Left renal pelvis (tissue), 4 donors: Measurements from ENCODE around the gene ZNF500. TPM values are rescaled to one million over a fixed set of nuclear protein-coding genes. Genes with fewer than 3 reads are reported as not detected.

Source experiments
- DNase-seq, 4 donors: peaks; one replicate each; pipeline ENCODE4 v3.0.0-alpha.2; 2013; ENCODE audit warnings: low read depth in 4 of 4, low spot score in 3 of 4
- polyA plus RNA-seq, 4 donors: library from polyadenylated mRNA; unstranded; fragments of 120-200 nt; gene quantifications; one replicate each; pipeline ENCODE4 v1.2.1, GENCODE V29; 2013; ENCODE audit not compliant: insufficient read length in 4 of 4

The ZNF500 gene
- polyA plus RNA-seq, 4 donors: 12.7 to 21.5 (median 15.5) TPM

GRCh38 chr16:4775005-4775404, 8.0 kb upstream of the ZNF500 start:
- no peak for DNase-seq

DNA sequence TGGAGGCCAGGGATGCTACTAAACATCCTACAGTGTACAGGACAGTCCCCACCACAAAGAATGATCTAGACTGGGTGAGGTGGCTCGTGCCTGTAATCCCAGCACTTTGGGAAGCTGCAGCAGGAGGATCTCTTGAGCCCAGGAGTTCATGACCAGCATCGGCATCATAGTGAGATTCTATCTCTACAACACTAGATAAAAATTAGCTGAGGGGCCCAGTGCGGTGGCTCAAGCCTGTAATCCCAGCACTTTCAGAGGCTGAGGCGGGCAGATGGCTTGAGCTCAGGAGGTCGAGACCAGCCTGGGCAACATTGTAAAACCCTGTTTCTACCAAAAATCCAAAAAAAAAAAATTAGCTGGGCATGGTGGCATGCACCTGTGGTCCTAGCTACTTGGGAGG, 5.4 kb upstream of the ZNF500 start:
- no peak for DNase-seq

GRCh38 chr16:4771646-4772045, 4.7 kb upstream of the ZNF500 start:
- no peak for DNase-seq

DNA sequence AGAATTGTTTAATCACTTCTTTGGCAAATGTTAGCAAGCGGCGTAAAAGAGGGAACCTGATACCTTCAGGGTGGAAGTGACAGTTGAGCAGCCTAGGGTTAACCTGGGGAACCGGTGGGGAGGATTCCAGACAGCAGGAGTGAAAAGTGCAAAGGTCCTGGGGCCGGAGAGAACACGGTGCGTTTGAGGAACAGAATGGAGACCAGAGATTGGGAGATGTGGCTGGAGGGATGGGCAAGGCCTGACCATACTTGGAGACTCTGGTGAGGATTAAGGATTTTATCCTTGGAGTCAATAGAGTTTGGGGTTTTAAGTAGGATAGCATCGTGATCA, 2.3 kb upstream of the ZNF500 start:
- DNase-seq: no peak

- peak; percentile 84 to 94 (median 90) for DNase-seq
Measured at GRCh38 chr16:4768549-4769305, 1.8 kb upstream of the ZNF500 start.

- DNase-seq: no peak
Measured at GRCh38 chr16:4767872-4768548, 1.0 kb upstream of the ZNF500 start.

DNA sequence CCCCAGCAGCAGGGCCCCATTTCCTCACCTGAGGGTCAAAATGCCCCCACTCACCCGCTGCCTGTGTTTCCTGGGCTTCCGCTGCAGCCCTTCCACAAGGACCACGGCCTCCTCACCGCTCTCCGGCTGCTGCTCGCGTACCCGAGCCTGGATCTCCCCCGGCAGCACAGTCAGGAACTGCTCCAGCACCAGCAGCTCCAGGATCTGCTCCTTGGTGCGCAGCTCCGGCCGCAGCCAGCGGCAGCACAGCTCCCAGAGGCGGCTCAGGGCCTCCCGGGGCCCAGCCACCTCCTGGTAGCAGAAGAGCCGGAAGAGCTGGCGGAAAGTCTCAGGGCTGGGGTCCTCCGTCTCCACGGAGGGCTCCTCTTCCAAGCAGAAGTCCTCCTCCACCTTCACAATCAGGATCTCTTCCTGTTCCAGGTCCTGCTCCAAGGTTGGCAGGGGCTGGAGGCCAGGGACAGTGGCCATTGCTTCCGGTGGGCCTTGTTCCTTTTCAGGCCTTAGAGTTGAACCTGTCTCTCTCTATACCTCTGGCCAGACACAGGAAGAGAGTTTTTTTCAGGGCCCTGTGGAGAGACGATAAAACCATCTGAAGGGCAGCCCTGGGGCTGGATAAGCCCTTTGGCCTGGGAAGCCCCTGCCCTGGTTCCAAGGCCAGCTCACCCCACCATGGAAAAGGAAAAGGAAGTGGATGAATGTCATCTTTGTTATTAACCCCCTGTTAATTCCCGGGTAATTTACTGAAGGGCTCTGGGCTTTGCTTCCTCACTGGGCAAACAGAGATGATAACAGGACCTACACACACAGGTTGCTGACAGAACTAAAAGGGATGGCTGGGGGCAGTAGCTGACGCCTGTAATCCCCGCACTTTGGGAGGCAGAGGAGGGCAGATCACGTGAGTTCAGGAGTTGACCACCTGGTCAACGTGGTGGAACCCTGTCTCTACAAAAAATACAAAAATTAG, 1.2 kb downstream of the ZNF500 start:
- DNase-seq: no peak

DNA sequence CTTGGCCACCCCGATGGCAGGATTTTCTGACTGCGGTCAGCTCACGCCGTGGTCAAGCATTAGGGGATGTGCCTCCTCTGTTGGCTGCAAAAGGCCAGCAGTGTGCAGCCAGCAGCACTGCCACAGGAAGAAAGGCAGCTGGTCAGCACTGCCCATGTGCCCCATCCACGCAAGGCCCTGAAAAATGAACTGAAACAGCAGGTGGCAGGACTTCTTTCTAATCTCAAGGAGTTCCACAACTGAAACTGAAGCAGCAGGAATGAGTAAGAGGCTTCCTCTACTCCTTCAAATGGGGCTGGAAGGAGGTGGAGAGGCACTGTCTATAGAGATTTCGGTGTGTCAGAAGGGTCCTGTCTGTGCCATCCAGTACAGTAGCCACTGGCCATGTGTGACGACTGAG, 3.2 kb downstream of the ZNF500 start:
- DNase-seq: no peak

- DNase-seq: no peak
Measured at GRCh38 chr16:4762205-4762604, 4.8 kb downstream of the ZNF500 start.

DNA sequence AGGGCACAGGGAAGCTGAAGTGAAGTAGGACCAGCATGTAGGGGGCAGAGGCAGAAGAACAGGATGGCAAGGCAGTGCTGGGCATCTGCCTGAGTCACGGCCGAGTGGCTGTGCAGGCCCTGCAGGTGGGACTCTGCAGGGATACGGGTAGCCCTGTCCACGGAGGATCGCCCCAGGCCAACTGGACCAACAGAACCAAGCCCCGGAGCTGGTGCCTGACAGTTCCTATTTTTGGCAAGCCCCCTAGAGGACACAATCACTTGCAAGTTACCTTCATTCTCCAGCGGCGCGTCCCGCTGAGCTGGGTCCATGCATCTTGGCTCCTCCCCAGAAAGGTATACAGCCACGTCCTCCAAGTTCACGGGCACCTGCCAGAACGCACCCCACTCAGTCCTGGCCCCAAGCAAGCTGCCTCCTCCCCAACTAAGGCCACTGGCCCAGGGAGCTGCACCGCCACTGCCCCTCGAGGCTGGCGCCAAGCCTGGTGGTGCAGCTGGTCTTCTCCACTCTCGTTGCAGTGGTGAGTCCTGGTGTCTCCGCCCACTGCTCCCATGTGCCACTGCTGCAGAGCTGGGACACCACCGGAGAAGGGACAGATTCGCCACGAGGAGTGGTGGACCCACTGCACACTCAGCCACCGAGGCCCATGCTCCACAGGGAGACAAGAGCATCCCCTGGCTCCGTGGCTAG, 6.6 kb downstream of the ZNF500 start:
- DNase-seq: no peak

DNA sequence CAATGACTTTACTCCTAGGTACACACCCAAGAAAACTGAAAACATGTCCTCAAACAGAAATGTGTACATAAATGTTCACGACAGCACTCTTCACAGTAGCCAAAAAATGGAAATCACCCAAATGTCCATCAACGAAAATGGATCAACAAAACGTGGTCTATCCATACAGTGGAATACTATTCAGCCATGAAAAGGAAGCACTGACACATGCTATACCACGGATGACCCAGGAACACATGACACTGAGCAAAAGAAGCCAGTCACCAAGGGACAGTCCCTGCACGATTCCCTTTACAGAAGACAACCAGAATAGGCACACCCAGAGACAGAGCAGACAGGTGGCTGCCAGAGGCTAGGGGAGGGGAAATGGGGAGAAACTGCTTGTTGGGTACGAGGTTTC, 11.3 kb downstream of the ZNF500 start:
- no peak for DNase-seq

DNA sequence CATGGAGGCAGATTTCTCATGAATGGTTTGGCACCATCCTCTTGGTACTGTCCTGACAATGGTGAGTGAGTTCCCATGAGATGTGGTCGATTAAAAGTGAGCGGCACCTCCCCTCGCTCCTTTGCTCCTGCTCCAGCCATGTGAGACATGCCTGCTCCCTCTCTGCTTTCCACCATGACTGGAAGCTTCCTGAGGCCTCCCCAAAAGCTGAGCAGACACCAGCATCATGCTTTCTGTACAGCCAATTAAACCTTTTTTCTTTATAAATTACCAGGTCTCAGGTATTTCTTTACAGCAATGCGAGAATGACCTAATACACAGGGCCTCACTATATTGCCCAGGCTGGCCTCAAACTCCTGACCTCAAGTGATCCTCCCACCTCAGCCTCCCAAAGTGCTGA, 12.1 kb downstream of the ZNF500 start:
- DNase-seq: no peak

DNA sequence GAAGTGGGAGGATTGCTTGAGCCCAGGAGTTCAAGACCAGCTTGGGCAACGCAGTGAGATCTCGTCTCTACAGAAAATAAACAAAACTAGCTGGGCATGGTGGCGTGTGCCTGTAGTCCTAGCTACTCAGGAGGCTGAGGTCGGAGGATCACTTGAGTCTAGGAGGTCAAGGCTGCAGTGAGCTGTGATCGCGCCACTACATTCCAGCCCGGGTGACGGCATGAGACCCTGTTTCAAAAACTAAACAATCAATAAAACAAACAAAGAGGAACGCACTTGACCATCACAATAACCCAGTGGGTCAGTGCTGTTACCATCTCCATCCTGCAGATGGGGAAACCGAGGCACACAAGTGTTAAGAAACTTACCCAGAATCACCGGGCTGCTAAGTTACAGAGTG, 13.7 kb downstream of the ZNF500 start:
- DNase-seq: no peak

DNA sequence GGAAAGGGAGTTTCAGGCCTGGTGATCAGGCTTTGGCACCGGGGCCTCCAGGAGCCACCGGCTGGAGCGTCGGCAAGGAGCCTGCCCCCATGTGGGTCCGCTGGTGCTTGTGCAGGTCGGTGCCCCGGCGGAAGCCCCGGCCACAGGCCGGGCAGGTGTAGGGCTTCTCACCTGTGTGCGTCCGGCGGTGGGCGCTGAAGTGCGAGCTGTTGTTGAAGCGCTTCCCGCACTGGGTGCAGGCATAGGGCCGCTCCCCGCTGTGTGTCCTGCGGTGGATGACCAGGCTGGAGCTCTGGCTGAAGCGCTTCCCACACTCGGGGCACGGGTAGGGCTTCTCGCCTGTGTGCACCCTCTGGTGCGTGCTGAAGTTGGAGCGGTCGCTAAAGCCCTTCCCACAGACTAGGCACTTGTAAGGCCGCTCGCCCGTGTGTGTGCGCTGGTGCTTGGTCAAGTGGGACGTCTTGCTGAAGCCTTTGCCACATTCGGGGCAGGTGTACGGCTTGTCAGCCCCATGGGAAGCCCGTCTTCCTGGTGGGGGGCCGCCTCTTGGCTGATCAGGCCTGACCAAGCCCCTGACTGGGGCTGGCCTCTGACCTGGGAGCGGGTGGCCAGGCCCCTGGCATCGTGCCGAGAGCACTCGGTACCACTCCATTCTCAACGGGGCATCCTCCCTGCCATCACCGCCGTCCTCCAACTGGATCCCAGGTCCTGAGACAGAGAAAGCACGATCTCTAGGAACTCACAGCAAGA, 14.4 kb downstream of the ZNF500 start:
- DNase-seq: no peak

DNA sequence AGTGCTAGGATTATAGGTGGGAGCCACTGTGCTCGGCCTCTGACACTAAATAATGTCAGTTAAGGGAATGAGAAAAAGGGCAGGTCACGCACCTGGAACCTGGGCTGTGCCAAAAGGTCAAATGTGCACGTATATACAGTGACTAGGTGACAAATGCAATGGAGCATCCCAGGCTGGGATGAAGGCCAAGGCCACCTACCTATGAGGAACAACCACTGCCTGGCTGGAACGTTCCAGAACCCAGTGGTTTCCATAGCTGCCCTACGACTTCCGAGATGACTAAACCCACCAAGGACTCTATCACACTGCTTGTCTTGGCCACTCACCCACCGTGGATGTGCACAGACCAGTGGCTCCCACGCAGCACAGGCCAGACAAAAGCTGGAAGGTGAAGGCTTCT, 16.1 kb downstream of the ZNF500 start:
- DNase-seq: no peak

DNA sequence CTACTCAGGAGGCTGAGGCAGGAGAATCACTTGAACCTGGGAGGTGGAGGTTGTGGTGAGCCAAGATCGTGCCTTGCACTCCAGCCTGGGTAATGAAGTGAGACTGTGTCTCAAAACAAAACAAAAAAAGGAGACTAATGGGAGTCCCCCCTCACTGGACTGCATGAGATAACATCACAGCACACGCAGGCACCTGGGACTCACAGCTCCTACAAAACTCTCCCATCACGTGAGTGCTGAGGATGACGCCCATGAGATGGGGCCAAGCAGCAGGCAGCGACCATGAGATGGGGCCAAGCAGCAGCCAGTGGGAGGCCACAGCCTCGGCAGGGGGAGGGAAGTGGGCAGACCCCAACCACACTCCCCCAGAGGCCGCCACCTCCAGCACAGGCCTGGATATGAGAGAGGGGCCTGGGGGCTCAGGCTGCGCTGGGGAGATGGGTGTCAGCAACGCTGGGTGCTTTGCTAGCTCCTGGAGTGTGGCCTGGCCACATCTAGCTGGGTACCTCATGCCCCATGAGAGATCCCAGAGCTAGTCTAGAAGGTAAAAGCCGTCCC, 17.2 kb downstream of the ZNF500 start:
- no peak for DNase-seq

GRCh38 chr16:4748682-4749411, 18.1 kb downstream of the ZNF500 start:
- DNase-seq: no peak

DNA sequence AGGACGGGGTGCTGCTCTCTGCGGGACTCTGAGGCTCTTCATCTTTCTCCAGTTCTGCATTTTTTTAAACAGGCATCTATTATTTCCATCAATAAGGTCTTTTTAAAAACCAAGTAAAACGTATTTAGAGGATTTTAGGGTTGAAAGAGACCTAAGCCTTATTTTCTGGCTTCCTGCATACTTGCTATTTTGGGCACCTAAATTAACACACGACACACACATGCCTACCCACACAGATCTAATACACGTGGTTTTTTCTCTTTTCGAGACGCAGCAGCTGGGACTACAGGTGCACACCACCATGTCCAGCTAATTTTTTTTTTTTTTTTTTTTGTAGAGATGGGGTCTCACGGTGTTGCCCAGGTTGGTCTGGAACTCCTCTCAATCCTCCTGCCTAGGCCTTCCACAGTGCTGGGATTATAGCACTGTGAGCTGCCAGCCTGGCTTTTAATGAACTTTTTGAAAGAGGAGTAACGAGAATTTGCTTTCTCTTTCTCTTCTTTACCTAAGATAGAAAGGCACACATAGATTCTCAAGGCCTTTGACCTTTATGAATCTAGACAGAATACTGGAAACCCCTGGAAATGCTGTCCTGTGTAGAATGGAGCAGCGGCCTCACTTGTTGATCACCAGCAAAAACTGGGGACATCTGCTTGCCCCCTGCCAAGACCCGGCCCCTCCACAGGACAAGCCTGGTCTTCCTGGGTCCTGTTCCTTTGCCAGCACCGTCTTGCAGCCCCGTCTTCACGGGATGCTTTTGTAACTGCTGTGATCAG, 18.9 kb downstream of the ZNF500 start:
- DNase-seq: no peak
